NCI-H345 treated with DMSO at 0.1 percent for 48 hours (cell line): ENCODE data around the gene HOXB5.

ENCODE experiments used
- DNase-seq: peaks from one replicate; lab custom pipeline; 2025; ENCODE audit not compliant: unreplicated experiment; lab: John Stamatoyannopoulos, UW

The HOXB5 gene

DNA sequence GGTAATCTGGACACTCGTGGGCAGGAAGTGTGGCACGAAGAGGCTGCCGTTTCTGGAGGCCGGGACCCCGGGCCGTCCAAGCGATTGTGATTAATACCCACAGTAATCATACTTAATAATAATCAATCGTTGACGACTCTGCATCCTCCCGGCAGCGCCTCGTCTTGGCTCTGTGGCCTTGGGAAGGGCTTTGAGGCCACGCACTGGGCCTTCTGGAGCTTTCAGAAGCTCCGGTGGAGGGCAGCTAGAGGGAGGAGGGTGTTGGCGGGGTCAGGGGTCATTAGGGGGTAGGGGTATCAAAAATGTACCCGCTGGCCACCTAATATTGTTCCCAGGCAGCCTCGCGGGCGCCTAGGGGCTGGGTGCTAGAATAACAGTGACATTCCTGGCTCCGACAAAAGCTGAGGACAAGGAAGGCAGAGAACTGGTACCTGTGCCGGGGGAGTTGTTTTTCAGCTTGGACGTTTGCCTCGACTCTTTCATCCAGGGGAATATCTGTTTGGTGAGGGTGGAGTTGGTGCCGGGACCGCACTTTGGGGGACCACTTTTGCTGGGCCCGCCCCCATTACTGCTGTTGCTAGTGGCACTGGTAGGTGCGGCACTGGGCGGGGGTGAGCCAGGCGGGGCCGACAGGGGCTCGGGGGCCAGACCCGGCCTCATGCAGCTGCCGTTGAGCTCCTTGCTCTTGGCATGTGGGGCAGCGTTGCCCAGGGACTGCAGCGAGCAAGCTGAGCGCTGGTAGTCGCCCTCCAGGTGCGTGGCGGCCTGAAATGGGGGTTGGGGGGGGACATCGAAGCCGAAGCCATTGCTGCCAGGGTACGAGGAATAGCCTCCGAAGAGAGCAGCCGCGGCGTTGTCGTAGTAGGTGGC lies 41.7 kb downstream of the HOXB5 start:
- DNase-seq: no peak

DNA sequence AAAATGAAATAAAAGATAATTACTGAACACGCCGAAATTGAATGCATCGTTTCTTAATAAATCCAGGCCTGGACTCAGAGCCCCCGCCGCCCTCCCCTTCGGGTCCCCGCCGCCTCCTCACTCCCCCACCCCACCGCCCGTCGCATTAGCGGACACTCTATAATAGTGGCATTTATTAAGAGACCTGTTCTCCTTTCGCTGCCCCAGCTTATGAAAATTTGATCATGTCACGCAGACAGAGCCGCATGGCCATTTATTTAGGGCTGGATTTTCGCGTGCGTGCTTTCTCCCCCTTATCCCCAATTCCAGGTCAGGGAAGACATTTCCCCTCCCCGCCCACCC lies 42.4 kb downstream of the HOXB5 start:
- DNase-seq: no peak

DNA sequence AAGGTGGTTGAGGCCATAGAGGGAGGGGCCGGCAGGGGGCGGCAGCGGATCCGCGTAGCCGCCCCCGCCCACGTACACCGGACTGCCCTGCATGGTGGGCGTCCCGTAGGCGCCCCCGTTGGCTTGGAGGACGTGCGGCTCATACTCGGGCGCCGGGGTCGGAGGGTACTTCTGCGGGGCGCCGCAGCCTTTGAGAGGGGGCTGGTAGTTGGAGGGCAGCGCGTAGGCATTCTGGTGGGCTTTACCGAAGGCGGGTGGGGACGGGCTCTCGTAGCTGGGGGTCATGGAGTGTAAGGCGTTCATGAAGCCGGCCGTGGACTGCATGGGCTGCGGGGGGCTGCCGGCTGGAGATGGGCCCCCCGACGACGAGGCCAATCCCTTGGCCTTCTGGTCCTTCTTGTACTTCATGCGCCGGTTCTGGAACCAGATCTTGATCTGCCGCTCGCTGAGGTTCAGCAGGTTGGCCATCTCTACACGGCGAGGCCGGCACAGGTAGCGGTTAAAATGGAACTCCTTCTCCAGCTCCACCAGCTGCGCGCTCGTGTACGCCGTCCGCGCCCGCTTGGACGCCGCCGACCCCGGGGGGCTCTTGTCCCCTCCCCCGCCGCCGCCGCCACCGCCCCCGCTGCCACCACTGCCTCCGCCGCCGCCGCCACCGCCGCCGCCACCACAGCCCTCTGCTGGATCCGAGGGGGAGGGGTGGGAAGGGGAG lies 42.9 kb downstream of the HOXB5 start:
- no peak for DNase-seq

- no peak for DNase-seq
Observed at GRCh38 chr17:48549914-48550501, 43.6 kb downstream of the HOXB5 start.

- no peak for DNase-seq
Observed at GRCh38 chr17:48549281-48549630, 44.3 kb downstream of the HOXB5 start.

DNA sequence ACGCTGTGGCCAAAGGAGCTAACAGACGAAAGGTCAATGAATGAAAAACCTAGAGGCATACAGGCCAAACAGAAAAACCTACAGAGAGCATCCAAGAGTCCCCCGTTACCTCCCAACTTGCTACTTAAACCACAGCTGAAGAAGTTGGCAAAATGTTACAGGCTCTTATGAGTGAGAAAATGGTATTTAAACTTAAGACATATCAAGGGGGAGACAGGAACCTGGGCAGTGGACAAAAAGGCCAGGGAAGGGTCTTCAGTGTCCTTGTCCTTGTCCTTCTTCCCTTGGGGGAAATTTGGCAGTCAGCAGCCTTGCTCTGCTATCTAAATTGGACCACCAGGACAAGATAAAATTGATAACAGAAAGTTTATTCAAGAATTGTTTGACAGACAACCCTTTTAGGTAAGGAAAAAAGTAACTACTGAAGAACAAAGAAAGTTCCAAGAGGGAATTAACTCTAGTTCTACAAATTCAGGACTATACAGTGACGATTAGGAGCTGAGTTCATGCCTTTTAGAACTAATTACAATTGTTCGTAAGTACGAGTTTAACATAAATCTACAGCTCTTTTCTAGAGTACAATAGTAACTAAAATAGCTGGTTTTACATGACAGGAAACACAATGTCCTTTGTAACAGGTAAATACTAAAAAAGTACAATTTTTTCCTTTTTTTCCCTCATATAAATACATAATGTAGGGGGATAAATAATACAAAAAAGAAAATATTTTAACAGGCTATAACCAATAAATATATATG lies 44.9 kb downstream of the HOXB5 start:
- DNase-seq: no peak

- peak; percentile 40 for DNase-seq
Observed at GRCh38 chr17:48547808-48548522, 45.6 kb downstream of the HOXB5 start.

DNA sequence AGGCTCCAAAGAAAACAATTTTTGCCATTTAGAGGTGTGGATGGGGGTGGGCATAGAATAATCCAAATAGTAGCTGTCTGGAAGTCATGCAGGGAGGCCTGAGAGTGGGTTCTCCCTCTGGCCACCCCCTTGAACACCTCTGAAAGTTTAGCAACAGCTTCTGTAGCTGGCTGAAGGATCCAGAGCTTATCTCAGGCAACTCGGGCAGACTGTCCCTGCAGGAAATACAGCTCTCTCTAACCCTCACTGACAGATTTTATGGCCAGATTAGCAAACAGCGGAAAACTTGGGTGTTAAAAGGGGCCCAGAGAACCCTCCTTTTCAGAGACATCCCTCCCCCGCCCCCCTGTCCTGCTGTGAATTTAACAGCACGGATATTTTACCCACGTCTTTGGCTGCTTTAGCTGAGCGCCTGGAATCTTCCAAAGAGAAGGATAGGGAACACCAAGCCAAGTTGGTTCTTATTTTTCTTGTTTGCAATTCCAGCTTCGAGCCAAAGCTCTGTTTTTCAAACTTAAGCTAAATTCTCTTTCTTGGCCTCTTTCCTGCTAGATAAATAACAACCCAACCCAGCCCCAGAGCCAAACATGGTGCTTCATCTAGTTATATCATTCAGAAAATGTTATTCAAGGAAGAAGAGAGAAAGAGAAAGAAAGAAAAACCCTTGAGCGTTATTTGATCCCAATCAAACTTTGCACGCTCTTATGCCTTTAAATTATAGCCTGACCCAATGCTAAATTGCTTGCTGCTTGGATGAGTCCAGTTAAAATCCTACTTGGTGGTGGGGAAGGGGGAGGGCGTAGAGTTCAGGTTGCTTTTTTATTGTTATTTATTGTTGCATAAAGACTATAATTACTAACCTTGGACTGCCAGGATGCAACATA lies 46.4 kb downstream of the HOXB5 start:
- DNase-seq: peak; percentile 57

DNA sequence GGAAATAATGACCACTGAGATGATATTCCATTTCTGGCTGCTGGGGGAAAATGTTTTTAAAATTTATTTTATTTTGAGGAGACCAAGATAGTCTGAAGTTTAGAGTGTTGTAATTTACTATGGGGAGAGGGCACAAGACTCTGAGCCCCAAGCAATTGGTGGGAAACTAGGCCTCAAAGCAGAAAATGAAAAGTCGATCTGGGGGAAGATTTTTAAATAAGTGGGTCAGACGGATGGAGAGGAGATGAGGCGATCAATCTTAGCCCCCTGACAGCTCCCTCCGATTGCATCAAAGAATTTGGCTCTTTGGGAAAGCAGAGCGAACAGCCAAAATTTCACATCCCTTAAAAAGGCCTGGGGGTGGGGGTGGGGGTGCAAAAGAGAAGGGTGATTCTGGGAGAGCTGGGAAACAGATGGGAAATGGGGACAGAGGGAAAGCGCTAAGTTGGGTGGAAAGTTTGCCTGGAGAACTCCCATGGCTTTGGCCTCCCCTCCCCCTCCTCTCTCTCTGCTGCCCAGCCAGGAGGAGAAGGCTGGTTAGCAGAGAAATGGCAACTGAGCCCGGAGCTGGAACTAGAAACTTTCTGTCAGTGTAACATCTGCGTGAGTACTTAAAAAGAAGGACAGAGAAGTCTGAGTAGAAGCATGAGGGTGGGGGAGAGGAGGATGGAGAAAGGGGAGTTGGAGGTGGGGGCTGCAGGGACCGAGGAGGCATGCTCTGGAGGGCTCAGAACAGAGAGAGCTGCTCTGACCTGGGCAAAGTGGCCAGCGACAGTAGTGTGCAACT lies 47.2 kb downstream of the HOXB5 start:
- DNase-seq: no peak

GRCh38 chr17:48545539-48545938 lies 48.0 kb downstream of the HOXB5 start:
- no peak for DNase-seq

DNA sequence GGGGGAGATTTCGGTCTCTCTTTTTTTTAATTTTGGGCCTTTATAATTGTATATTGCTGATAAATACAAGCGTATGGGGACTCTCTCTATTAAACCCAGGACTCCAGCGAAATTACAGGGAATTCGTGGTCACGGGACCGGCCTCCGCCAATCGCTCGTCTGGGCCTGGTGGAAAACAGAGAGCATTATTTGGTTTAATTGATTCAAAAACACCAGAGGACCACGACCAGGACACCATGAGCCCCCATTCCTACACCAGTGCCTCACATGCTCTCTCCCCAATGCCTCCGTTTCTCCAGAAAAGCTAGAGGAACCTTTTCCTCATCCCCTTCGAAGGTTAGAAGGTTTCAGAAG lies 48.6 kb downstream of the HOXB5 start, which contains the start of gene HOXB2:
Gene HOXB2, minus strand, starts transcription at position 88 of the 354 bp plus-strand sequence. CDS start 198 bp downstream, outside the sequence.
- peak; percentile 46 for DNase-seq

- no peak for DNase-seq
Observed at GRCh38 chr17:48544349-48545021, 49.1 kb downstream of the HOXB5 start.

GRCh38 chr17:48543854-48544348 lies 49.7 kb downstream of the HOXB5 start:
- DNase-seq: no peak

- no peak for DNase-seq
Observed at GRCh38 chr17:48543107-48543853, 50.3 kb downstream of the HOXB5 start.

GRCh38 chr17:48542698-48543106 lies 50.9 kb downstream of the HOXB5 start:
- no peak for DNase-seq

- no peak for DNase-seq
Observed at GRCh38 chr17:48542114-48542656, 51.4 kb downstream of the HOXB5 start.

DNA sequence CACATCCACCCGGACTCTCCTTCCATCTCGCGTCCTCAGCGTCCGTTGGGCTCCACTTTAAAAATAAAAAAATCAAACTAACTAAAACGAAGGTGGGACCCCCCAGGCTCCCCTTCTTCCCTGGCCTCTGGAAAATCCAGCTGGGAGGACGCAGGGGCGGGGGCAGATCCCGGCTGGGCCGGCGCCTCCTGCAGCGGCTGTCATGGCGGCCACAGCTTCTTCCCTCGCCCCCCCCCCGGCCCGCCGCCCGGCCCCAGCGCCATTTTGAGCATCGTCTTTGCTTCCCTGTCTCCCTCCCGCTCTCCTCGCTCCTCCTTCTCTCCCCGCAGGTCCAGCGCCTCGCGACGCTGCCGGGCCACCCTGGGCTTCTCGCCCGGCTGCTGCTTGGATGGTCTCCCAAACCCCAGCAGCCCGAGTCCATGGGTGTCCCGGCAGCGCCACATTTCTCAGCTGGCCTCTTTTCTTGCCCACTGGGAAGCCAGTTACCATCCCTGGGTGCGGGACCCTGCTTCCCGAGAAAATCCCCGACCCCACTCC lies 51.9 kb downstream of the HOXB5 start:
- DNase-seq: peak; percentile 46
